Epithelial cell of esophagus (primary cell): Measurements from ENCODE around the gene VTN.

Experiments
- DNase-seq: peaks from one replicate; pipeline ENCODE4 v3.0.0; 2010; ENCODE audit warnings: low read depth
- H3K4me3 ChIP-seq: 2 replicates; pipeline ENCODE4 v1.5.1; 2011; ENCODE audit warnings: mild to moderate bottlenecking, low read length, control low read depth
- CTCF ChIP-seq: IDR thresholded peaks from 2 replicates; pipeline ENCODE4 v1.5.1; 2011; ENCODE audit warnings: low read depth, mild to moderate bottlenecking, low read length, control low read depth, inconsistent platforms; ENCODE audit not compliant: insufficient read depth; ENCODE audit errors: missing control alignments

The VTN gene

GRCh38 chr17:28390984-28391383, 20.9 kb upstream of the VTN start:
- no peak overlapping the region for H3K4me3 ChIP-seq
- no peak for TF ChIP-seq CTCF
- DNase-seq: no peak

GRCh38 chr17:28390563-28390962, 20.5 kb upstream of the VTN start:
- no peak overlapping the region for H3K4me3 ChIP-seq
- TF ChIP-seq CTCF: no peak
- no peak for DNase-seq

GRCh38 chr17:28390141-28390540, 20.0 kb upstream of the VTN start:
- no peak for DNase-seq

GRCh38 chr17:28388106-28388505, 18.0 kb upstream of the VTN start:
- no peak overlapping the region for H3K4me3 ChIP-seq
- no peak for DNase-seq
- no peak for TF ChIP-seq CTCF

More at GRCh38 chr17:28390141-28390540, 20.0 kb upstream of the VTN start:
- TF ChIP-seq CTCF: no peak
- H3K4me3 ChIP-seq: no peak overlapping the region

- no peak for TF ChIP-seq CTCF
Measured at GRCh38 chr17:28386391-28386790, 16.3 kb upstream of the VTN start.

GRCh38 chr17:28385406-28385805, 15.3 kb upstream of the VTN start:
- no peak overlapping the region for H3K4me3 ChIP-seq

More at GRCh38 chr17:28386391-28386790, 16.3 kb upstream of the VTN start:
- no peak overlapping the region for H3K4me3 ChIP-seq
- no peak for DNase-seq

More at GRCh38 chr17:28385406-28385805, 15.3 kb upstream of the VTN start:
- no peak for DNase-seq
- no peak for TF ChIP-seq CTCF
